Panc1 (cell line): ENCODE results near the gene PPT2. TPM values are rescaled to one million over a fixed set of nuclear protein-coding genes. Genes with fewer than 3 reads are reported as not detected.
"Not testable (repeated sequence)": the region's sequence is repeated elsewhere in the genome, so short reads cannot be mapped to it uniquely, and the experiment has no call there.

ENCODE experiments used
- ATAC-seq: fragments of 200-7000 bp; cut with Tn5 transposase; 2 replicates; pipeline ENCODE4 v1.9.1; 2020; ENCODE audit warnings: mild to moderate bottlenecking, moderate library complexity
- BruUV-seq: library from RNA; stranded (reverse); fragments of 400-500 nt; replicated peaks from 2 replicates; lab custom pipeline; 2021; lab: Mats Ljungman, UMichigan
- CTCF ChIA-PET: fragments of 300-600 bp; sonication (Branson Sonifier 250); formaldehyde crosslinking; loops from one replicate; lab custom pipeline; 2022; ENCODE audit warnings: antibody characterized with exemption; lab: Charles Lee
- POLR2A ChIA-PET: fragments of 300-600 bp; sonication (Branson Sonifier 250); formaldehyde crosslinking; loops from one replicate; lab custom pipeline; 2022; ENCODE audit warnings: antibody characterized with exemption; lab: Charles Lee
- DNase-seq: peaks from one replicate; pipeline ENCODE4 v3.0.0-alpha.2; 2010; ENCODE audit warnings: low read depth, low spot score
- H3K27ac ChIP-seq: 2 replicates; pipeline ENCODE4 v1.5.1; 2011; ENCODE audit warnings: mild to moderate bottlenecking, low read length, inconsistent platforms
- H3K27me3 ChIP-seq: fragments of 200-500 bp; sonication (Bioruptor generic); 2 replicates; pipeline ENCODE4 v1.6.0; 2014; ENCODE audit warnings: low read length, inconsistent platforms; ENCODE audit not compliant: control insufficient read depth, insufficient read depth
- H3K36me3 ChIP-seq: fragments of 200-500 bp; sonication (Bioruptor generic); 2 replicates; pipeline ENCODE4 v1.5.1; 2014; ENCODE audit warnings: inconsistent platforms, mild to moderate bottlenecking, low read length, moderate library complexity; ENCODE audit not compliant: control insufficient read depth, insufficient read depth
- H3K4me1 ChIP-seq: 2 replicates; pipeline ENCODE4 v1.5.1; 2011; ENCODE audit warnings: inconsistent platforms, mild to moderate bottlenecking, low read length, moderate library complexity; ENCODE audit not compliant: control insufficient read depth, insufficient read depth
- H3K4me3 ChIP-seq, 2 experiments: 2 replicates each; pipeline ENCODE4 v1.5.1; 2011 to 2012; ENCODE audit warnings: low read depth in 2 of 2, low read length in 2 of 2, mild to moderate bottlenecking in 2 of 2, inconsistent platforms in 1 of 2, moderate library complexity in 1 of 2
- H3K9me3 ChIP-seq: fragments of 200-500 bp; sonication (Bioruptor generic); 2 replicates; pipeline ENCODE4 v1.5.1; 2014; ENCODE audit warnings: low read depth, mild to moderate bottlenecking, inconsistent platforms, low read length, moderate library complexity; ENCODE audit not compliant: control insufficient read depth, insufficient read depth
- CTCF ChIP-seq: fragments of 450-650 bp; IDR thresholded peaks from 2 replicates; pipeline ENCODE4 v1.5.1; 2017; ENCODE audit warnings: mild to moderate bottlenecking
- POLR2AphosphoS5 ChIP-seq: IDR thresholded peaks from 2 replicates; pipeline ENCODE4 v1.6.1; 2012; ENCODE audit warnings: mild to moderate bottlenecking, low read depth, low read length, moderate library complexity
- REST ChIP-seq, 2 experiments: IDR thresholded peaks; 2 replicates each; pipeline ENCODE4 v1.6.1; 2011 to 2012; ENCODE audit warnings: low read depth in 2 of 2, control low read depth in 1 of 2, low read length in 1 of 2, mild to moderate bottlenecking in 1 of 2, moderate library complexity in 1 of 2; ENCODE audit not compliant: insufficient read depth in 1 of 2
- SIN3A ChIP-seq: IDR thresholded peaks from 2 replicates; pipeline ENCODE4 v1.6.1; 2012; ENCODE audit warnings: low read depth, mild to moderate bottlenecking, low read length, moderate library complexity, borderline replicate concordance; ENCODE audit not compliant: insufficient read depth
- TCF7L2 ChIP-seq: IDR thresholded peaks from 2 replicates; pipeline ENCODE4 v1.6.1; 2011; ENCODE audit warnings: mild to moderate bottlenecking, low read depth, low read length, inconsistent platforms
- in situ Hi-C: cut with HindIII; loops from 2 replicates; pipeline ENCODE4 v1.10.0; 2016; ENCODE audit warnings: low sequenced_read_pairs, low pct_unique_long_range_greater_than_20kb
- intact Hi-C: fragments of 100-400 bp; cut with micrococcal nuclease; formaldehyde crosslinking; loops from one replicate; pipeline ENCODE4 v1.10.0; 2022; ENCODE audit not compliant: unreplicated experiment
- total RNA-seq: library from RNA; stranded (reverse); gene quantifications from one replicate; pipeline ENCODE4 v1.2.1, GENCODE V29; 2021; ENCODE audit not compliant: unreplicated experiment

PPT2 gene
- total RNA-seq, 1 experiment from 2014 or later: 20.1 TPM

- DNase-seq: no peak
- H3K36me3 ChIP-seq: no peaks in the 10 kb centered on the region; the same call in 1 of the 2 replicates
- H3K4me3 ChIP-seq: no peak overlapping the region
- ChIA-PET CTCF (no interaction called here), POLR2A (no interaction called here)
- in situ Hi-C loops (no loop called here), intact Hi-C loops (no loop called here)
- H3K9me3 ChIP-seq: no peaks in the 10 kb centered on the region
- H3K4me1 ChIP-seq: peaks cover 26% of the 10 kb centered on the region
- BruUV-seq: no TSS peak
- no peak overlapping the region for H3K27ac ChIP-seq
- H3K27me3 ChIP-seq: no peaks in the 10 kb centered on the region
- ATAC-seq: no peak
- TF ChIP-seq CTCF (no peak), REST (IDR thresholded peaks at IDR 0.05; ENCODE audit: insufficient read depth in 1 of 2, low read depth in 2 of 2, low read length in 1 of 2) (no peak), POLR2AphosphoS5 (no peak), TCF7L2 (no peak), SIN3A (no peak)
These were observed 33.2 kb downstream of the PPT2 start for GRCh38 chr6:32187009-32187709.

GRCh38 chr6:32187725-32188380, 33.9 kb downstream of the PPT2 start:
- POLR2A ChIA-PET, H3K4me3 ChIP-seq, in situ Hi-C loops, H3K27me3 ChIP-seq, H3K36me3 ChIP-seq, H3K27ac ChIP-seq, H3K9me3 ChIP-seq, DNase-seq, BruUV-seq, intact Hi-C loops, CTCF ChIA-PET, ATAC-seq: not testable (repeated sequence)
- peaks cover 32% of the 10 kb centered on the region for H3K4me1 ChIP-seq
